ENCODE measurements around the gene MCRS1.
"Not testable (repeated sequence)": the region's sequence is repeated elsewhere in the genome, so short reads cannot be mapped to it uniquely, and the experiment has no call there.

The MCRS1 gene

GRCh38 chr12:49567611-49568441 is at the start of gene MCRS1:
MCRS1 (minus strand) TSS chr12:49568142; CDS start chr12:49566731, 1,411 bp downstream.
- in situ Hi-C loops (cut with MboI; ENCODE audit: low sequenced_read_pairs) = no loop called here

GRCh38 chr12:49616533-49617219 is 48.7 kb upstream of the MCRS1 start:
- in situ Hi-C loops (cut with MboI; ENCODE audit: low sequenced_read_pairs) = no loop called here

- in situ Hi-C loops (cut with MboI; ENCODE audit: low sequenced_read_pairs) = no loop called here
Measured at GRCh38 chr12:49615725-49616124, 47.8 kb upstream of the MCRS1 start.

- in situ Hi-C loops (cut with MboI; ENCODE audit: low sequenced_read_pairs) = no loop called here
Measured at GRCh38 chr12:49612210-49612609, 44.3 kb upstream of the MCRS1 start.

GRCh38 chr12:49610785-49611184 is 42.8 kb upstream of the MCRS1 start:
- in situ Hi-C loops (cut with MboI; ENCODE audit: low sequenced_read_pairs) = not testable (repeated sequence)

- in situ Hi-C loops (cut with MboI; ENCODE audit: low sequenced_read_pairs) = no loop called here
Measured at GRCh38 chr12:49609875-49610154, 41.9 kb upstream of the MCRS1 start.

GRCh38 chr12:49609059-49609874 is 41.3 kb upstream of the MCRS1 start:
- in situ Hi-C loops (cut with MboI; ENCODE audit: low sequenced_read_pairs) = no loop called here

GRCh38 chr12:49605539-49605938 is 37.6 kb upstream of the MCRS1 start, which contains the start of gene FAM186B:
FAM186B (minus strand) TSS chr12:49605639; CDS start chr12:49605477, 162 bp downstream.
- in situ Hi-C loops (cut with MboI; ENCODE audit: low sequenced_read_pairs) = not testable (repeated sequence)

- in situ Hi-C loops (cut with MboI; ENCODE audit: low sequenced_read_pairs) = no loop called here
Measured at GRCh38 chr12:49604856-49605255, 36.9 kb upstream of the MCRS1 start.

GRCh38 chr12:49603721-49604120 is 35.8 kb upstream of the MCRS1 start:
- in situ Hi-C loops (cut with MboI; ENCODE audit: low sequenced_read_pairs) = no loop called here

GRCh38 chr12:49599961-49600360 is 32.0 kb upstream of the MCRS1 start:
- in situ Hi-C loops (cut with MboI; ENCODE audit: low sequenced_read_pairs) = no loop called here

GRCh38 chr12:49598527-49598926 is 30.6 kb upstream of the MCRS1 start:
- in situ Hi-C loops (cut with MboI; ENCODE audit: low sequenced_read_pairs) = no loop called here

- in situ Hi-C loops (cut with MboI; ENCODE audit: low sequenced_read_pairs) = no loop called here
Measured at GRCh38 chr12:49588721-49589516, 21.0 kb upstream of the MCRS1 start.

- in situ Hi-C loops (cut with MboI; ENCODE audit: low sequenced_read_pairs) = no loop called here
Measured at GRCh38 chr12:49588281-49588680, 20.3 kb upstream of the MCRS1 start.

GRCh38 chr12:49587174-49587908 is 19.4 kb upstream of the MCRS1 start:
- in situ Hi-C loops (cut with MboI; ENCODE audit: low sequenced_read_pairs) = no loop called here

GRCh38 chr12:49585477-49586459 is 17.8 kb upstream of the MCRS1 start:
- in situ Hi-C loops (cut with MboI; ENCODE audit: low sequenced_read_pairs) = no loop called here

- in situ Hi-C loops (cut with MboI; ENCODE audit: low sequenced_read_pairs) = no loop called here
Measured at GRCh38 chr12:49584591-49584990, 16.6 kb upstream of the MCRS1 start.

GRCh38 chr12:49583366-49584094 is 15.6 kb upstream of the MCRS1 start:
- in situ Hi-C loops (cut with MboI; ENCODE audit: low sequenced_read_pairs) = no loop called here
